NCI-H2107 treated with DMSO at 0.1 percent for 48 hours (cell line): Measurements from ENCODE around the gene PLCD1.
"Not testable (repeated sequence)": the region's sequence is repeated elsewhere in the genome, so short reads cannot be mapped to it uniquely, and the experiment has no call there.

Experiments used
- DNase-seq: peaks from one replicate; lab custom pipeline; 2025; ENCODE audit not compliant: unreplicated experiment; lab: John Stamatoyannopoulos, UW

PLCD1 gene

GRCh38 chr3:38001456-38002081 lies 27.9 kb downstream of the PLCD1 start:
- no peak for DNase-seq

DNA sequence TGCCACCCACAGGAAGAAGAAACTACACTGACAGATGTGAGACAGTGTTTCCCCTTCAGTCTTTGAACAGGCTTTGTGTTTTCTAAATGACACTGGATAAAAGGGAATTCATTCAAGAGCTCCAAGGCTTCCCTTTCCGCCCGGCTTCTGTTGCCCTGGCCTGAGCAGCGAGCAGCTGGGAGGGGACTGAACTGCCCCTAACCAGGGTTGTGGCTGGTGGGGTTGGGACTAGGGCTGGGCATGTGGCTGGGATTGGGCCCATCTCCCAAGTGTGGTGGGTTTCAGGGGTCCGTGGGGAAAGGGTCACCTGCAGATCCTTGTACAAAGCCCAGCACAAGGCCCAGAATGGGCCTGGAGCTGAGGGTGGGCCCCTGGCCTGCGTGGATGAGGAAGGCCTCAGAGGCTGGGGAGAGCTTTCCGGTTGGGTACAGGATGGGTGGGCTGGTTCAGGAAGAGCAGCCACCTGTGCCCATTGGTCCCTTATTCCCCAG lies 28.4 kb downstream of the PLCD1 start:
- DNase-seq: no peak

DNA sequence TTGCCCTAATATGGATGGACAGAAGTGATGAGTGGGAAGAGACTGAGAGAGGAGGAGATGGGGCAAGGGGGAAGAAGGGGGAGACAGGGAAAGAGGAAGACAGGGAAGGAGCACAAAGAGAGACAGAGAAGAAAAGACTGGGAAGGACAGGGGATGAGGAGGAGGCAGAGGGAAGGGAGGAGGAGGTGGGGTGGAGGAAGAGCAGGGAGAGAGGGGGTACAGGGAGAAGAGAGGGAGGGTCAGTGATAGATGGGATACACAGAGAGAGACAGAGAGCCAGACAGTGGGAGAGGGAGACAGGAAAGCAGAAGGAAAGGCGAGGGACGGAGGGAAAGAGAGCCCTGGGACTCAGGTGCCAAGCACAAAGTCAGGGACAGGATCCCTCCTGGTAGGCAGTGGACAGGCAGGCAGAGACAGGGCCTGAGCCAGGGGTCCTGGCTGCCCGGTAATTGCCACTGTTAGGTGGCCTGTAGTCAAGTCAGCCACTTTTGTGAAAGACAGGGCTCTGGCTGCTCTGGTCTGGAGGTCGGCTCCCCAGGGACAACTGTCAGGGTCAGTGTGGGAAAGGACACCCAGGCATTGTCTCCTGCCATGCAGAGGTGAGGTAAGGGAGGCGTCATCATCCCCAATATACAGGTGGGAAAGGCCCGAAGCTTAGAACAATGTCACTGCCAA lies 29.1 kb downstream of the PLCD1 start:
- no peak for DNase-seq

DNA sequence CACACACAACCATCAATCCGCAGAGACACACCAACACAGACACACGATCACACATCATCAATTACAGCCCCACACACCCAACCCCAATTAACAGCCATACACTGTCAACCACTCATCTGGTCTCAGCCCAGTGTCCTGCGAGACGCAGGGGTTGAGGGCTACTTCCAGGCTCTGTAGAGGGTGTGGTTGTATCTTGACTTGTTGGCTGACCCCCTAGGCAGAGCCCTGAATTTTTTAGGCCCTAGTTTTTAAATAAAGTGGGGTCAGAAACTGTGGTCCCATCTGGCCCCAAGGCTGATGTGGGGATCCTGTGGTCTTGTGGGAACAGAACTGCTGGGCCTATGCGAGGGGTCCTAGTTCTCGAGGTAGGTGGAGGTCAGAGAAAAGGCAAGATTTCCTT lies 29.6 kb downstream of the PLCD1 start:
- no peak for DNase-seq

DNA sequence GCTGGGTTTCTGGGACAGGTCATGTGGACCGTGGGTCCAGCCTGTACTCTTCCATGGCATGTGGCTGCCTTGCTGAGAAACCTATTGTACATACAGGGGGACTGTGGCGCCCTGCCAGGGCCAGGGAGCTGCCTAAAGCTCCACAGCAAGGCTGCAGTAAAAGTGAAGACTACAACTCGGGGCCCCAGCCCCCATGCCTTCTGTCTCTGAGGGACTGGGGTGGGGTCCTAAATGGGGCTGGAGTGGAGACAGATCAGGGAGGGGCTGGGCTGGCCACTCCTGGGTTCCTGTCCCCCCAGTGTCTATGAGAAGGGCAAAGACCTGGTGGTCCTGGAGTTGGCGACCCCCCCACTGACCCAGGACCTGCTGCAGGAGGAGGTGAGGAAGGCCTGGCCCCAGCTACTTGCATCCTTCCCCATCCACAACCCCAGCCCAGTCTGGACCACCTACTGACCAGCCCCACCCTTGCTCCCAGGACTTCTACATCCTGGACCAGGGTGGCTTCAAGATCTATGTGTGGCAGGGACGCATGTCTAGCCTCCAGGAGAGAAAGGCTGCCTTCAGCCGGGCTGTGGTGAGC lies 31.6 kb downstream of the PLCD1 start:
- no peak for DNase-seq

GRCh38 chr3:37997342-37997741 lies 32.1 kb downstream of the PLCD1 start:
- no peak for DNase-seq

DNA sequence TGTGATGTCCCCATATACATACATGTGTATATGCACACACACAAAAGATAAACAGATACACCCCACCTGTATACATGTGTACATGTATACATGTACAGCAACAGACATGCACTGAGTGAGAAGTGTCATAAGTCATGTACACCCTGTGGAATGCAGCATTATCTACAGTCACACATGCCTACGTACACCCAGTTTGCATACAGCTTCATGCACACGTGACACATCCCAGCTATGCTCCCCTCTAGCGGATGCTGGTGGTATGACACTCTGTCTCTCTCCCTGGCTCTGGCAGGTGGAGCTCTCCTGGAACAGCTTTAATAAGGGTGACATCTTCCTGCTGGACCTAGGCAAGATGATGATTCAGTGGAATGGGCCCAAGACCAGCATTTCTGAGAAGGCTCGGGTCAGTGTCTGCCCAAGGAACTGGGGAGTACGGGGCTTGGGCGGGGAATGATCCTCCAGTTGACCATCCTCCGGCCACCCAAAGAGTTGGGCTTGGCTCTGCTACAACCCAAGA lies 32.6 kb downstream of the PLCD1 start:
- DNase-seq: peak; percentile 31

DNA sequence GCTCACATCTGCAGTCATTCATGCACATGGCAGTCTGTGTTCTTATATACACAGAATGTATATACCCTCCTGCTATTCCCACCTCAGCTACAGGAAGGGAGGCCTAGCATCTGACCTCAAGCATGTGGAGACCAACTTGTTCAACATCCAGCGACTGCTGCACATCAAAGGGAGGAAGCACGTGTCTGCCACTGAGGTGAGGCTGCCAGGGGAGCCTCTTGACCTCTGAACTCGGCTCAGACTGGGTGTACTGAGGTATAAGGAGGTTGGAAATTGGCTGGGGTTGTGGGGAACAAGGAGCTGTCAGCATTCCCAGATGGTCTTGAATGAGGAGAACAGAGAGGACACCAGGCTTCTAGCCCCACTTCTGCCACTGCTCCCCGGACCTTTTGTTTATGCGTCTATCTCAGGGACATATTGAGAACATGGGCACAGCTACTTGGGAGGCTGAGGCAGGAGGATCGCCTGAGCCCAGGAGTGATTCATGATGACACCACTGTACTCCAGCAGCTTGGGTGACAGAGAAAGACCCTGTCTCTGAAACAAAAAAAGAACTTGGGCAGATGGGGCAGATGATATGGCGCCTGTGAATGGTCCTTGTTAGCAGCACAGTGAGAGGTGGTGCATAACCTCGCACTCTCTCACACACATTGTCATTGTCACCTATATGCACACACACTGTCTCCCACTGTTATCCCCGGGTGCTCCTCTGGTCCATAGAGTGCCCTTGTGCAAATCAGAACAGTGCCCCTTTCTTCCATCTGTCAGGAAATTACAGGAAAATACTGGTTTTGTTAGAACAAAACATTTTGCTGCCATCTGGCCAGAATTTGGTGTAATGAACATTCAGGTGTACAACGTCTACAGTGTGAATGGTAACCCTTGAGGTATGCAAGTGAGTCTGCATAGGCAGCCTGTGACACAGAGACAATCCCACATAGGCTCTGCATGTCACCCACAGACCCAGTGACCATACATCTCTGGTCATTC lies 33.5 kb downstream of the PLCD1 start:
- no peak for DNase-seq

DNA sequence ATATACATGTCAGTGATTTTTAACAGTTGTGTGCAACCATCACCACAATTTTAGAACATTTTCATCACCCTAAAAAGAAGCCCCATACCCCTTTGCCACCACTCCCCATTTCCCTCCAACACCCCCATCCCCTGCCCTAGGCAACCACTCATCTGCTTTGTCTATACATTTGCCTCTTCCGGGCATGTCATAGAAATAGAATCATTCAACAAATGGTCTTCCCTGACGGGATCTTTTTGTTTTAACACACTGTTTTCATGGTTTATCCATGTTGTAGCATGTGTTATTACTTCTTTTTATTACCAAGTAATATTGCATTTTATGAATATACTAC lies 34.8 kb downstream of the PLCD1 start:
- DNase-seq: no peak

- DNase-seq: no peak
Measured at GRCh38 chr3:37993820-37994638, 35.4 kb downstream of the PLCD1 start.

DNA sequence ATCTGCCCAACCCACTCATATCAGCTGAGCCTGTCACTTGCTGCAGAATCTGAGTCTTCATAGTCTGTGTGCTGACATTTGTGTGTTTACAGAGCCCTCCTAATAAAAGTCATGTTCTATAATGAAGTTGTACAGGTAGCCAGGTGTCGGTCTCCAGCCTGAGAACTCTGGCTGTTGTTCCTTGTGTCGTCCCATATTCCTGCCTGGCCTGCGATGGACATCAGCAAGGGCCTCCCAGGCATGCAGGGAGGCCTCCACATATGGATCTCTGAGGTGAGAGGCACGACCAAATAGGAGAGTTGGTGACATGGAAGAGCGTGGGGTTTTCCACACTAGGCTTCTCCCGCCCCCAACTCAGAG lies 36.0 kb downstream of the PLCD1 start:
- no peak for DNase-seq

GRCh38 chr3:37993067-37993455 lies 36.4 kb downstream of the PLCD1 start:
- no peak for DNase-seq

DNA sequence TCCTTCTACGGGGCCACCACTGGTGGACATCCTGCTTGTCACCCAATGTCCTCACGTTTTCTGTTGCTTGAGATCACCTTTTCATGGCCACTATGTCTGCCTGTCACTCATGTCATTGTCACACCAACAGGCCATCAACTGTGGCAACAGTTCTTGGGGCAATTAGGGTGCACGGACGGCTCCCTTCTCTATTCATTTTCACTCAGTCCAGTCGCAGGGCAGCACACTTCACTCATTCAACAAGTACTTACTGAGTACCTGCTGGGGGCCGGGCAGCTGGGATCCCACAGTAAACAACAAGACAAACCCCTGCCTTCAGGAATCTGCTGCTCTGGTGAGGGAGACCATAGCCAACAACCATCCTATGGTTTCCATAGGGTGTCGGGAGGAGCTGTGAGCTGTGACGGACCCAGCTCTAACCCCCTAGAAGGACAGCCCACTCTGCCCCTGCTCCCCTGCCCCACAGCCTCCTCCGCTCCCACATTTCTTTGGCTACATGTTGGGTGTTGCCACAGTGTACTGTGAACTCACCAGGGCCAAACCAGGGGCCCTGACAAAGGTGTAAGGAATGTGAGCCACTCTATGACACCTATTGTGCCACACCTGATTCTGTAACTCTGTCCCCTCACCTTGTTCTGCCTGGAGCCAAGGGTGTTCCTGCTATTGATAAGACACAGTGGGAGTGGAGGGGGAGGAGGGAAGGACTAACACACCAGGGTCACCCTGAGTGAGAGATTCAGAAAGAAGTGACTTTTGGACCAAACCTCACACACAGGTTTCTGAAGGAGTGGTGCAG lies 37.0 kb downstream of the PLCD1 start:
- no peak for DNase-seq

GRCh38 chr3:37991823-37992222 lies 37.6 kb downstream of the PLCD1 start:
- no peak for DNase-seq

DNA sequence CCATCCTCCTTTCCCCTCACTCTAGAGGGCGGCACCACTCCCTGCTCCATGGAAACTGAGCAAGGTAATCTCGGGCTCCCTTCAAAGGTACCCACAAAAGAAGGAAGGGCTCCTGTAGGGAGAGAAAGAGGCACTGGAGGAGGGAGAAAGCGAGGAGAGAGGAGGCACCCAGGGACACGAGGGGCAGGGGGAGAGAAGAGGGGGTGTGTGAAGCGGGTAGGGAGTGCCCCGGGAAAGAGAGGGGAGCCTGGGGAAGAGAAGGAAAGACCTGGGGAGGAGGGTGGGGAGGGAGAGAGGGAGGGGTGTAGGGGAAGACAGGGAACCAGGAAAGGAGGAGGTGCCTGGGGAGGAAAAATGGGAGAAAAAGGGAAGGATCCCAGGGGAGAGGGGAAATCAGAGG lies 38.3 kb downstream of the PLCD1 start:
- no peak for DNase-seq

GRCh38 chr3:37990527-37990926 lies 38.9 kb downstream of the PLCD1 start, which contains the start of gene VILL:
Gene VILL (plus strand): TSS chr3:37990786. CDS start chr3:37993673, 2,887 bp downstream.
- no peak for DNase-seq

- DNase-seq: no peak
Measured at GRCh38 chr3:37989821-37990480, 39.5 kb downstream of the PLCD1 start.

DNA sequence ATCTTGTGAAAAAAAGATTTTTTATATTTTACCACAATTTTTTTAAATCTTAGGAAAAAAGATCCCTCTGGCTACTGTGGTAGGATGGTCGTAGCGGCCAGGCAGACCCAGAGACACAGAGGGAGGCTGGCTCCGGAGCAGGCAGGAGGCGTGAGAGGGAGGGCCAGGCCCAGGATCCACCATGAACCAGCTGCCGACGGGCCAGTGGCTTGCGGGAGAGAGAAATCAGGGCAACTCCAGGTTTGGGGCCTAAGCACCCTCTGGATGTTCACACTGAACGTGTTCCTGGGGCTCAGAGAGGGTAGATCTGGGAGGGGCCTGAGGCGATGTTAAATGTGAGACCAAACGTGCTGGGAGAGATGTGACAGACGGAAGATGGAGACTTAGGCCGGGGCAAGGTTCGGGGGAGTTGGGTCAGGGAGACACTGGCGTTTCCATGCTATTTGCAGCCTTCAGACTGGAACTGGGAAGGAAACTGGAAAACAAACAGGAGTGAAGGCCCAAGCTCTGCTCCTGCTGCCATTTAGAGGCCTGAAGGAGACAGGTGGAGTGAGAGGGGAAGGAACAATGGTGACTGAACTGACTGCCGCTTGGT lies 40.4 kb downstream of the PLCD1 start:
- no peak for DNase-seq

DNA sequence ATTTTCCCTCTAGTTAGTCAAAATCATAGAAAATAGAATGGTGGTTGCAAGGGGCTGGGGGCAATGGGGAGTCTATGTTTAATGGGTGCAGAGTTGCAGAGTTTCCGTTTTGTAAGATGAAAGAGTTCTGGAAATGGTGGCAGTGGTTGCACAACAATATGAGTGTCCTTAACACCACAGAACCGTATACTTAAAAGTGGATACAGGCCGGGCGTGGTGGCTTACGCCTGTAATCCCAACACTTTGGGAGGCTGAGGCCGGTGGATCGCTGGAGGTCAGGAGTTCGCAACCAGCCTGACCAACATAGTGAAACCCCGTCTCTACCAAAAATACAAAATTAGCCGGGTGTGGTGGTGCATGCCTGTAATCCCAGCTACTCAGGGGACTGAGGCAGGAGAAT lies 41.1 kb downstream of the PLCD1 start:
- not testable (repeated sequence) for DNase-seq
